Stimulated activated CD4-positive, alpha-beta T cell treated with anti-CD3 and anti-CD28 coated beads, Interleukin-2, amount 100 ng/mL, for 24 hours (primary cell): ENCODE measurements around the gene ARL4C.
A peak's percentile ranks its signal among the peaks of the same experiment; 100 is the strongest.

Experiments used
- DNase-seq, 2 donors: peaks; one replicate each; pipeline ENCODE4 v3.0.0-alpha.2; 2020

ARL4C gene, protein sequence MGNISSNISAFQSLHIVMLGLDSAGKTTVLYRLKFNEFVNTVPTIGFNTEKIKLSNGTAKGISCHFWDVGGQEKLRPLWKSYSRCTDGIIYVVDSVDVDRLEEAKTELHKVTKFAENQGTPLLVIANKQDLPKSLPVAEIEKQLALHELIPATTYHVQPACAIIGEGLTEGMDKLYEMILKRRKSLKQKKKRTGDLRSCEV

DNA sequence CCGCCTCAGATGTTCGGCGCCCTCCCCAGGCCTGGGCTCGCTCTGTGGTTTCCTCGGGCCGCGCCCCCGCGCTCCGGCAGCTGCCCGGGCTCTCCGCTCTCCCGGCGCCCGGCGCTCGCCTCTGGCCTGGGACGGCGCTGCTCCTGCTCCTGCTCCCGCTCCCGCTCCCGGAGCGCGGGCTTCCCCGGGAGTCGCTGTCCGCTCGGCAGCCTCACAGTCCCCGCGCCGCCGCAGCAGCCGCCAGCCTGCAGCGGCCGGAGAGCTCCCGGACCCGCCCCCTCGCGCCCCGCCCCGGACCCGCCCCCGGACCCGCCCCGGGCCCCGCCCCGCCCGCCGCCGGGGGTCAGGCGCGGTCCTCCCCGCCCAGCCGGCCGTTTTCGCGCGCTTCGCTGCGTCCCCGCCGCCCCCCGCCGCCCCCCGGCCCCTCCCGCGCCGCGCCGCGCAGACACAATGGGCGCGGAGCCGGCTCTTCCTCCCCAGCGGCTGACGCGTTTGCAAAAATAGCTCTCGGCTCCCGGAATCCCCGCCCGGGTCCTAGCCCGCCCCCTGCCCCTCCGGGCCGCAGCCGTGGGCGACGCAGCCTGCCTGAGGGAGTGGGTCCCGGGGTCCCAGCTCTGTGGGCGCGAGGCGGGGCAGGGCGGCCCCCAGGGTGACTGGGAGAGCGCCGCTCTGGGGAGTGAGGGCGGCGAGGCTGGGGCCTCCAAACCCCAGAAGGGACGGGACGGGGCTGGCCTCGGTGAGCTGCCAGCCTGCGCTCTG lies at the start of gene ARL4C:
TSS of gene ARL4C (minus strand) at position 247 of the 759 bp plus-strand sequence. CDS start 495 bp downstream, outside the sequence.
- DNase-seq: peak; percentile 58 to 66

DNA sequence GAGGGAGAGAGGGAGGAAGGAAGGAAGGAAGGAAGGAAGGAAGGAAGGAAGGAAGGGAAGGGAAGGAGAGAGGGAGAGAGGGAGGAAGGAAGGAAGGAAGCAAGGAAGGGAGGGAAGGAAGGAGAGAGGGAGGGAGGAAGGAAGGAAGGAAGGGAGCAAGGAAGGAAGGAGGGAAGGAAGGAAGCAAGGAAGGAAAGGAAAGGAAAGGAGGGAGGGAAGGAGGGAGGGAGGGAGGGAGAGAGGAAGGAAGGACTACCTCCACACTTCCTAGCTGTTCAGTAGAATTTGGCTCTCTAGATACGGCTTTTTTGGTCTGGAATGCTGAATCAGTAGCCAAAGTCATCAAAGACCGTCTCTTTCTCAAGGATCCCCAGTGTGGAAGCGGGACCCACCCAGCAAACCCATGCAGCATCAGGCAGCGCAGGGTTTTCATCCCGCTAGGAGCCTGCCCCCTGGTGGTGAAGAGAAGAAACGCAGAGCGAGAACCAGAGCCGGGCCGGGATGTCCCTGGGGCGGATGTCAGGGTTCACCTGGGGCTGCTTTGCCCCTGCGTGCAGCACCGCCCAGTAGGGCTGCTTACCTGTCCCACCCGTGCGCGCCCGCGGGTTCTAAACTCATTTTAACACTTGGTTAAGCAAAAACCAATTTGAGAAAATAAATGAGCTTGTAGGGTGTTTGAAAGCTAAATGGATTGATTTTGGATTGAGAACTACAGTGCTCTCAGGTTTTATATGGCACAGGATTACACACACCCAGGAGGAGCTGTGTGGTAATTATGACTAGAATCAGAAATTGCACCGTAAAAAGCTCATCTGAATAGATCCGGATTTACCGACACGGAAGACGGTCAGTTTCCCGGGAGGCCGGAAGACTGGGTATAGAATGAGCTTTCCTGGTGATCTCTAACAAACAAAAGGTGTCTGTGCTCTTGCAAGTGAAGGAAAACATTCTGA lies 48.1 kb upstream of the ARL4C start:
- DNase-seq: peak; percentile 80 to 81

DNA sequence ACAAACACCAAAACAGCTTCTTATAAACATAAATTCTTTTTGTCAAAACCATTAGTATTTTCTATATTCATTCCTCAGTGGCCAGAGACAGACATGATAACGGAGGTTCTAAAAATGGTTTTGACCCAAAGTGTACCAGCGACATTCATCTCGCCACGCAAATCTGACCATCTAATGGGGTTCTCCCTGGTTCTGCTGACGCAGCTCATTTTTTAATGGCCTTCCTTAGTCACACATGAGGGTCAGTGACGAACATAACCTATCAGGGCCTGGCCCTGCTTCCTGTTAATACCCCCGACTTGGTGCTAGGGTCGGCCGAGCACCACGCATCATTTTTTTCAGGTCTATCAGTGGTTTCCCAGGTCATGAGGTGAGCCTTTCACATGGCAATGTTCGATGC lies 45.9 kb upstream of the ARL4C start:
- no peak for DNase-seq

DNA sequence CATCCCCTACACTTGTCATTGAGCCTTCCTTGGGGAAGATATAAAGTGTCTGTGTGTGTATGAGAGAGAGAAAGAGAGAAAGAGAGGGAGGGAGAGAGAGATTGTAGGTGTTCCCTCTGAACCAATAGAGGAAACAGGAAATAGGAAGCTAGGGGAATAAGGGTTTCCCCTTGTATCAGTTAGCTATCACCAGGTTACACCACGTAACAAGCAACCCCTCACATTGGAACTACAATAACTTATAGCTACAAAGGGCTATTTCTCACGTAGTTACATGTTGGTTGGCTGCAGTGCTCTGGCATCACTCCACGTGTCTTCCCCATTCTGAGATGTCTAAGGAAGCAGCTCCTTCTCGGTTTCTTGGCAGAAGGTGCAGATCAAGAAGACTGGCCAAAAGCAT lies 41.0 kb upstream of the ARL4C start:
- DNase-seq: no peak

DNA sequence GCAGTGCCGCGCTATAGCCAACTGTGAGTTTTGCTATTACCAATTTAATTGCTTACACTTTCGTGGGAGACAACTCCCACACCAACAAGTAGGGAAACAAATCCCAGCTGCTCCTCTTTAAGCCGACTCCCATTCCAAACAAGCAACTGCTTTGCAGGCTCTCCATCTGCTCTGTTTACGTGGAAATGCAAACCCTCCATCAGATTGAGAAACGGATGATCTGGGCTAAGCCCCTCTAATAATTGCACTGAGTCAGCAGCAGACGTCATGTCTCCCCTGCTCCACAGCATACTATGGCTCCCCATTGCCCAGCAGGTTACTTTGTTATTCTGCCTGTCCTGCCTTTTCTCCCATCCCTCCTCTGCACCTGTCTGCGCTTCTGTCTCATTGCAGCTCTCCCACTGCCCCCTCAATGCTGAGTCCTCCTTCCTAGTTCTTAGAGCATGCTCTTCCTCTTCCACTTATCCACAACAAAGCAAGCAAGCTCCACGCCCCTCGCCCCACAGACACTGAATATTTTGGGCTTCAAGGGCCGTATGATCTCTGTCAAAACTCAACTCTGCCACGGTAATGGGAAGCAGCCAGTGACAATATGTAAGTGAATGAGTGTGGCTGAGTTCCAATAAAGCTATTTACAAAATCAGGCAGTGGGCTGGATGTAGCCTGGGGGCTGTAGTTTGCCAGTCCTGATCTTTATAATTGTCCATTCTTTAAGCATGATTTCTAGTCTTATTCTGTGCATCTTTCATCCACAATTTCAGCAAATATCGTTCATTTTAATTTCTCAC lies 39.5 kb upstream of the ARL4C start:
- no peak for DNase-seq

DNA sequence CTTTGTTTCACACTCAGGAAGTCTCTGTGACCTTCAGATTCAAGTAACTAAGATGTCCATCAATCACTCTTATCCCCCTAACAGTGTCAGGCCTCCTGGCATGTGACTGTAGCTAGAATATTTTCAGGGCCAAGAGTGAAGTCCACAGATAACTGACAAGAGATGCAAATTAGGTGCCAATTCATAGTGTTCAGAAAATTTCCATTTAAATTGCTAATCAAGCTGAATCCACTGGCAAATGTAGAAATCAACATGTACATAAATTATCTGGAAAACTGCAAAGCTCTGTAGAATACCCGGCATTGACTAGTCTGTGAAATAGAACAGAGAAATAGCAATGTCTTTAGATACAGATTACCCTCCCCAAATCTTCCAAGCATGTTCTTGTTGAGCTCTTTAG lies 38.6 kb upstream of the ARL4C start:
- DNase-seq: no peak

DNA sequence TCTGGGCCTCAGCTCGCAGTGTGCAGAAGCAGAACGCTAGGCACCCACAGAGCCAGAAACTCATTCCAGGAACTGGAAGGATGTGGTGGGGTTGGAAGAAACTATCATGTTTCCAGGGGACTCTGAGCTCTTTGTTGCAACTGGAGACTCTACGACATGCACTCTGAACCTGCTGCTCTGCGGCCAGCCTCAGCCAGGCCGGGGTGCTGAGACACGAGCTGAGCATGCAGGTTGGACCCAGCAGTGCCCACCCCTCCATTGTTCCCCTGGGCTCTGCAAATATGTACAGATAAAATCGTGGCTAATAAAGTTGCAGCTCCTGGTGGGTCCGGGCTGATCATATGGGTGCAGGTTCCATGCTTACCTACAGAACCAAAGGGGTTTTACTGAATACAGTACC lies 37.6 kb upstream of the ARL4C start:
- DNase-seq: no peak

DNA sequence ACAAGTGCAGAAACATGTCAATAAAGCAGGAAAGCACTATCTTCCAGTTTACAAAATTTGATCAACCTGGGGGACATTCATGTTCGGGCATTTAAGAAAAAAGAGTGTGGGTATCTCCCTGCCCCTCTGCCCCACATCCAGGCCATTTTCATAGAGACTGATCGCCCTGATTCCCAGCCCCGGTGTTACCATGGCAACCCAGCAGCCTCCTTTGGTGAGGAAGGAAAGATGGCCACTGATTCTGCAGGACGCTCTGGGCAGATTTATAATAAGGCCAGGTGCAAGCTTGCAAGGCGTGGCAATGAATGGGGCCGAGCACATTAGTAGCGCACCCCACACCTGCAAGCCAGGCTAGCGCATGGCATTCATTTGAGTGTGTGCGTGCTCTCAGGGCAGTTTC lies 36.7 kb upstream of the ARL4C start:
- DNase-seq: no peak

DNA sequence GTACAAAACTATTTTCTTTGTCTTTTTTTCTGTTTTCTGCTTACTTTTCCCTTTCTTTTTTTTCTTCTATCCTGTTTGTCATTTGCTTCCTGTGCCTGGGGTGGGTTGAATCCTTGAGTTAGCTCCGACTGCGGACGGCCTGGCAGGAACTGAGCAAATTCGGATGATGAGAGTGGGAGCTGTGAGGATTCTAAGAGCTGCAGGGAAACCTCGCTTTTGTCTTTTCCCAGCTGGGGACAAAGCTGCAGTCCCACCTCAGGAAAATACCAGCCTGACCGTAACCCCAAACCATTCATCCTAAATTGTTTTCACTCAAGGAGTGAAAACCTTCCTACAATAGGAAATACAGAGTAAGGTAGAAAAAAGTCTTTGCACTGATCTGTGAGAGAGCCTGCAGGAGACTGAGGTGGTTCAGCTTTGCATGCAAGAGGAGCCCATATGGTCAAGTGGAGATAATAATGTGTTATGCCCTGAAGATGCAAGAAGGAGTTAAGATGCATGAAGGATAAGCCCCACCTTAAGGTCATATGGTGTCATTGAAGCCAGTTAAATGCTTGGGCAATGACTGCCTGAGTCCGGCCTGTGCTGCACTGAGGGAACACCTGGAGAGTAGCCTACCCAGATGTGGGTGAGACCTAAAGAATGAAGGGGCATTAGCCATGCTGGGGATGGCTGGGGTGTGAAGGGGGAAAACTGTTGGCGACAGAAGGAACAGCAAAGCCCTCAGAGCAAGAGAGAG lies 31.7 kb upstream of the ARL4C start:
- DNase-seq: no peak

DNA sequence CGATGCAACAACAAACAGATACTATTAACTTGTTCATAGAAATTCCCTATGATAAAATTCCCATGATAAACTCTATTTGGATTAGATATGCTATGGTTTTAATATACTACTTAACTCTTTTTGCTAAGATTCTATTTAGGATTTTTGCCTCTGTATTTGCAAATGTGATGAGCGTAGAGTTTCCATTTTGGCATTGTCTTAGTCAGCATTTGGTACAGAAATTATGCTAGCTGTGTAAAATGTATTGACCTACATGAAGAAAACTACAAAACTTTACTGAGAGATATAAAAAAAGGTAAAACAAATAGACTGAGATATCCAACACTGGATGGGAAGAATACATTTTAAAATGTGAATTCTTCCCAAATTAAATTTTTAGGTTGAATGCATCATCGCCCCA lies 29.8 kb upstream of the ARL4C start:
- no peak for DNase-seq

DNA sequence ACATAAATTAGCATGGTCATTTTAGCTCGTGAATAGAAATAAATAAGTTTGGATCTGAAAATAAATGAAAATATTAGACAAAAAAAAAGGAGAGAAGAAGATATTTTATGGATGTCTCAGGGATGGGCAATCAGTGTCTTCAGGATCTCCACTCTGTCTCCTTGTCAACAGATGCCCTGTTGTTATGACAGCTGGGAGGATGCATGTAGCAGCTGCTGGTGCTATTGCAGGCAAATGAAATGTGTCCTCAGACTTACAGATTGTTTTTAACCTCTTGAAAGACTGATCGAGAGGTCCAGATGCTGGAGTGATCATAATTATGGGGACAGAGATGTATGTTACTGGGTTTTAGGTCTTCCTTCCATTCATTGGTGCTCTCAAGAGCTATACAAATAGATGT lies 24.7 kb upstream of the ARL4C start:
- DNase-seq: no peak

DNA sequence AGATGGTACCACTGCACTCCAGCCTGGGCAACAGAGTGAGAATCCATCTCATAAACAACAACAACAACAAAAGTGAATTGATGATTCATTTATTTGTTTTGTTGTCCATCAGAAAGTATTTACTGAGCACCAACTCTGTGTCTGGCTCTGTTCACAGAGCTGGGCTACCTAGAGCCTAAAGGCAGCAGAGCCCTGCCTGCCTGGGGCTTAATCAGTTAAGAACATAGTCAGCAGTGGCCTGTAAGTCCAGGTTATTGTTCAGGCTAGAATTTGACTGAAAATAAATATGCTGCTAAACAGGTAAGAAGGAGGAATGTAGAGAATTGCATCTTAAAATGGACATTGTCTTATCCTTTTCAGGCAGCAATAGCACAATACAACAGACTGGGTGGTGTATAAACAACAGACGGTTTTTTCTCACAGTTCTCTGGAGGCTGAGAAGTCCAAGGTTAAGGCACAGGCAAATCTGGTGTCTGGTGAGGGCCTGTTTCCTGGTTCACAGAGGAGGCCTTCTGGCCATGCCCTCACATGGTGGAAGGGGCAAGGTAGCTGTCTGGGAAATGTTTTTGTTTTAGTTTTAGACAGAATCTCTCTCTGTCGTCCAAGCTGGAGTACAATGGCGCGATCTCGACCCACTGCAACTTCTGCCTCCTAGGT lies 22.2 kb upstream of the ARL4C start:
- no peak for DNase-seq

DNA sequence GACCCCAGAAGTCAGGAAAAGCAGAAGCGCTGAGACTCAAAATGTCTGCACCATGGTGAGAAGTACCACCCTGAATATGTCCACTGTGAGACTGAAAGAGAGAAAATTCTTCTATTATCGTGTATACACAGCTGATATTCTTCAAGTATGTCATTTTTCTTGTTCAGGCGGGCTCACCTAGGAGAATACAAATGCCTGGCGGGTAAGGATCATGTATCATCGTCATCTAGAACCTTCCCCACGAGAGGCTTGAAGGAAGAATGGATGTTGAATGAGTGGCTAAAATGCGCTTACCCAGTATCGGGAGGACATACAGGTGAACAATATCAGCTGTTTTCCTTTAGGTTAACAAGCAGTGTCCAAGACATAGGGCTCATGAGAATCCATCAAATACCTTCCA lies 21.1 kb upstream of the ARL4C start:
- DNase-seq: no peak

DNA sequence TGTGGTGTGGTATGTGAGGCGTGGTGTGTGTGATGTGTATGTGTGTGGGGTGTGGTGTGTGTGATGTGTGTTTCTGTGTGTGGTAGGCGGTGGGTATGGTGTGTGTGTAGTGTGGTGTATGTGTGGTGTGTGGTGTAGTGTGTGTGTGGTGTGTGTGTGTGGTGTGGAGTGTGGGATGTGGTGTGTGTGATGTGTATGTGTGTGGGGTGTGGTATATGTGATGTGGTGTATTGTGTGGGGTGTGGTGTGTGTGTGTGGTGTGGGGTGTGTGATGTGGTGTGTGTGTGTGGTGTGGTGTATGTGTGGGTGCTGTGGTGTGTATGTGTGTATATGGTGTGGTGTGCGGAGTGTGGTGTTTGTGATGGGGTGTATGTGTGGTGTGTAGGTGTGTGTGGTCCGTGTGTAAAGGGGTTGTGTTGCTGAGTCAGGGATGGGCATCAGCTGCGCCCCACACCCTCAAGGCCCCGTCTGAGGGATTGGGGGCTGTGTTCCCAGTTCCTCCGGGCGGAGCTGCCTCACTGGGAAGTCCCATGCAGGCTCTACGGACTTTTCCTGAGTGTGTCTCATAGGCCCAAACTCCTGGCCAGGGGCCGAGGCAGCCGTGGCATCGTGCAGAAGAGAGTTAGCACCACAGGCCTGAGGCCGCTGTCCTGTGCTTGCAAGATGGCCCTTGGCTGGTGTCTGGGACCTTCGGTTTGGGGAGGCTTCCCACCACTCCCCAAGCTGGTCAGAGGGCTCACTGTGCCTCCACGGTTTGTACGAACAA lies 18.2 kb upstream of the ARL4C start:
- no peak for DNase-seq

DNA sequence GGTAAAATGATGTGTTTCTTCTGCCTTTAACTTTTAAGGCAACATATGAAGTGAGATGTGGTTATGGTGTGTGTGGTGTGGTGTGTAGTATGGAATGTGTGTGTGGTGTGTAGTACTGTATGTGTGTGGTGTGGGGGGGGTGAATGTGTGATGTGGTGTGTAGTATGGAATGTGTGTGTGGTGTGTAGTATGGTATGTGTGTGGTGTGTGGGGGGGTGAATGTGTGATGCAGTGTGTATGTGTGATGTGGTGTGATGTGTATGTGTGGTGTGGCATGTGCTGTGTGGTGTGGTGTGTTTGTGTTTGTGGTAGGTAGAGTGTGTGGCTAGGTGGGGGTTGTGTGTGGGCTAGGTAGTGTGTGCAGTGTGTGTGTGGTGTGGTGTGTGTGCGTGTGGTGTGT lies 17.2 kb upstream of the ARL4C start:
- DNase-seq: no peak

DNA sequence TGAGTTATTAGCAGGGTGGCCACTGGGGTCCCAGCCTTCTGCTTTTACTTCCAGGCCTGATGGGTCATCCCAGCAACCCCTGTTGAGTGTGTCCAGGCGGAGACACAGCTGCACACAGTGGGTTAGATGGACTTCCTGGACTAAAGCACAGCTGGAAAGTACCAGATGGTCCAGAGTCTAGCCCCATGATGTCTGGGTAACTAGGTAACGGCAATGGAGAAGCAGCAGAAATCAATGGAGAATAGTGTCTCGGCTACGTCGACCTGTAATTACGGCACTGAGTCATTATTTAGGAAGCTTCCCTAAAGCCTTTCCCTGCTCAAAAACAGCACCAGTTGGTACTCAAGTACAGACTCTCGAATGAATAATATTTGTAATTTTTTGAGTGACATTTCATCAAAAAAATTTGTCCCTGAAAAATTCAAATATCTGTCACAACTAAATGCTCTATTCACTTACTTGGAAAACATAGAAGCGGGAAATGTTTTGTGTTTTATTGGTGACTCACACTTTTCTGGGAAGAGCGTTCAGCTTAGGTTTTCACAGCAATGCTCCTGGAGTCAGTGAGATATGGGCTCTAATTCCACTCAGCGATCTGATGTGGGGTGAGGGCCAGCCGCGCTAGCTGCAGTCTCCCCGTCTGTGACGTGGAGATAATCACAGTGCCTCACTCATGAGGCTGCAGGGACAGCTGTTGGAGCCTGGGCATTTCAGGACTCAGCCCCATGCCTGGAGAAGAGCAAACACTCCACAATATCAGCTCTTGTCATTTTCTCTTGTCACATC lies 16.2 kb upstream of the ARL4C start:
- no peak for DNase-seq

DNA sequence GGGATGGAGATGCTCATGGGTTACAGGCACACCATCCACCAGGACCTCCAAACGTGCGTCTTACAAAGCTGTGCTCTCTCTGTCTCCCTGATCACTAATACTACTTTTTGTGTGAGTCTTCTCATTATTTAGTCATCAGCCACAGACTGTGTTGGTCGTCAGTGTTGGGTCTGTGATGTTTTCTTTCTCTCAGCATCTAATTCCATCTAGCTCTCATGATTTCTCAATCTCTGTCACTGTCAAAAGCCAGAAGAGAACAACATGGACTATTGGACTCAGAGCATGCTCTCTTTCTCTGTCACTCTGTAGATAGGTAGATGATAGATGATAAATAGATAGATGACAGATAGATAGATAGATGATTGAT lies 6.0 kb upstream of the ARL4C start:
- DNase-seq: no peak

DNA sequence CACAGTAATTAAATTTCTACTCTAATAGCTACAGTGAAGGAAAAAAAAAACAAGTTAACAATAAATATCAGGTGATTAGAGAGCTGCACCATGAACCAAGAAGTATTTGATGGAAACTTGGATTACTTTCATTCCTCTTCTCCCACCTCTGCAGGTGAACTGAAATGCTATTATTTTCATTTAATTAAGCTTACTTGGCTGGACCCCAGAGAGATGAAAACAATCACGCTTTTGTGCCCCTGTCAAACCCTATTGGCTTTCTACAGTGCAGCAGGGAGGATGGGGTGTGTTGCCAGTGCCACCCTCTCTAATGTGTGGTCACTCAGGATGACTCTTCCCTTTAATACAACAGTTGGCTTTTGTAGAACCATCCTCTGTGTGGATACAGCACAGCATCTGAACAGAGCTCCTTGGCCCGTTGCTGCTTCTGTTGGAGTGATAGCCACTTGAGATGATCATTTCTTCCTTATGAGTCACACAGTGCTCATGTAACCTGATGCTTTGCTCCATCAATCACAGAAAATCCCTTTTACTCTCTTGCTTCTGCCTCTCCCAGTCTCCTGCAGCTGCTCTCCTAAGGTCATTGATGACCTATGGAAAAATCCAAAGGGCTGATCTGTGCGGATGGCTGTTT lies 5.5 kb upstream of the ARL4C start:
- DNase-seq: no peak

DNA sequence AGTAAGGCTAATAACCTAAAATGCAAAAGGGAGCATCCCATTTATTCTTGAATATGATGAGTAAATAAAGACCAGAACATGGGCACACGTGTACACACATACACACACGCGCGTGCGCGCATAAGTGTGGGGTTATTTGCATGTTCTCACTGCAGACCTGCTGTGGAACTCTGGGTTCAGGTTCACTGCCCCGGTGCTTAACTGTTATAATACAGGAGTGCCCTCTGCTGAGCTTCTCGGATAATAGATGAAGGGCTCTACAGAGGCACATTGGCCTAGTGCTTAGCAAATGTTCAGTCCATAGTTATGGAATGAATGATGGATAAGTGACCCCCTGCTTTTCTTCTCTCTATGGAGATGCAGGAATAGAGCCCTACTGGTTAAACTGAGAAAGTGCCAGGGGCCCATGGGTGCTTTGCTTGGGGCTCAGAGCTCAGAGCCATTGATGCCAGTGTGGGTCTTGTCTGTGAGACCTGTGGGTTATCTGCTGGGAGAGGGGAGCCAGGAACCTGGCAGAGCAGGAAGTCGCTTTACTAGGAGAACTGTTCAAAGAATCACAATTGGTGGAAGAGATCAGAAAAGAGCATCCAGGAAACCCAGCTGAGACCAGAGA lies 3.6 kb upstream of the ARL4C start:
- peak; percentile 67 to 78 for DNase-seq
